ENCODE results near the gene PADI3.

PADI3 gene

DNA sequence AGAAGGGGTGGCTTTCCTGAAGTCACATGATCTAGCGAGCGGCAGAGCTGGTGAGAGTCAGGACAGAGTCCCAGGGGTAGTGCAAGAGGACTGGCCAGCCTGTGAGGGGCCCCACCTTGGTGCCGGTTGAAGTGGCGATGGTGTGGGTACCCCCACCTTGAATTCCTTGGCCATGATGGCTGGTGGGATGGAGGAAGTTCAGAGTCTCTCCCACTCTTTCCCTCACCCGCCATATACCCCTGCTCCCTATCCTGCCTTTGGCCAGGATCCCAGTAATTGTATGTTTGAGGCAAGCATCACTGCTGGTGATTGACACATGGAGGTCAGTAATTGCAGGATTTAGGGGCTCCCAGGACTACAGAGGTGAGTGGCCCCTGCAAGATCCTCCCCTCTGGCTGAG lies 11.8 kb downstream of the PADI3 start:
- Histone ChIP-seq H3K4me1 (ENCODE audit: low read depth, poor library complexity, severe bottlenecking) (no peaks in the 10 kb centered on the region), H3K79me2 (ENCODE audit: insufficient read depth, low read depth) (no peaks in the 10 kb centered on the region), H4K20me1 (ENCODE audit: insufficient read depth) (no peaks in the 10 kb centered on the region), H3K4me2 (no peak overlapping the region), H3K27ac (no peak overlapping the region), H3K27me3 (ENCODE audit: insufficient read depth, low read depth) (peaks cover 46% of the 10 kb centered on the region), H2AFZ (ENCODE audit: low read depth) (no peak overlapping the region), H3K36me3 (ENCODE audit: insufficient read depth) (no peaks in the 10 kb centered on the region), H3K9ac (no peak overlapping the region), H3K4me3 (IDR thresholded peaks at IDR 0.05; ENCODE audit: insufficient read depth, low read depth, low read length) (no peak overlapping the region)
- TF ChIP-seq, protein P1, sequence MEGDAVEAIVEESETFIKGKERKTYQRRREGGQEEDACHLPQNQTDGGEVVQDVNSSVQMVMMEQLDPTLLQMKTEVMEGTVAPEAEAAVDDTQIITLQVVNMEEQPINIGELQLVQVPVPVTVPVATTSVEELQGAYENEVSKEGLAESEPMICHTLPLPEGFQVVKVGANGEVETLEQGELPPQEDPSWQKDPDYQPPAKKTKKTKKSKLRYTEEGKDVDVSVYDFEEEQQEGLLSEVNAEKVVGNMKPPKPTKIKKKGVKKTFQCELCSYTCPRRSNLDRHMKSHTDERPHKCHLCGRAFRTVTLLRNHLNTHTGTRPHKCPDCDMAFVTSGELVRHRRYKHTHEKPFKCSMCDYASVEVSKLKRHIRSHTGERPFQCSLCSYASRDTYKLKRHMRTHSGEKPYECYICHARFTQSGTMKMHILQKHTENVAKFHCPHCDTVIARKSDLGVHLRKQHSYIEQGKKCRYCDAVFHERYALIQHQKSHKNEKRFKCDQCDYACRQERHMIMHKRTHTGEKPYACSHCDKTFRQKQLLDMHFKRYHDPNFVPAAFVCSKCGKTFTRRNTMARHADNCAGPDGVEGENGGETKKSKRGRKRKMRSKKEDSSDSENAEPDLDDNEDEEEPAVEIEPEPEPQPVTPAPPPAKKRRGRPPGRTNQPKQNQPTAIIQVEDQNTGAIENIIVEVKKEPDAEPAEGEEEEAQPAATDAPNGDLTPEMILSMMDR (conservative IDR thresholded peaks at IDR 0.05; ENCODE audit: low read depth, low read length): no peak

DNA sequence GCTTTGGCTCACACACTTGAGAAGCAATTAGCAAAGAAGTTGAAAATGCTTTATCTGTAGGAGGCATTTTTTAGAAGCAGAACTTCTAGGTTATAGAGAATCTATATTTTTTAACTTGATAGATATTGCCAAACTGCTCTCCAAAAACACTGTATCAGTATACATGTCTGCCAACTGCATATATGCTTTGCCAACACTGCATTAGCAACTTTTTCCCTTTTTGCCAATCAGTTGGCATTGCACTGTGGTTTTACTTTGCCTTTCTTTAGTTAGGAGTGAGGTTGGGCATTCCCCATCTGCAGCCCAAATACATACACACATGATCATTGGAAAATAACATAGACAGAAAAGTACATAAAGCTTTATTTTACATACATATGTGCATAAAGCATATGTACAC lies 15.0 kb downstream of the PADI3 start:
- Histone ChIP-seq H3K27me3 (ENCODE audit: insufficient read depth, low read depth) (peaks cover 29% of the 10 kb centered on the region; the same call in 1 of the 2 replicates), H3K4me3 (IDR thresholded peaks at IDR 0.05; ENCODE audit: insufficient read depth, low read depth, low read length) (no peak overlapping the region), H3K4me2 (no peak overlapping the region), H2AFZ (ENCODE audit: low read depth) (no peak overlapping the region), H3K79me2 (ENCODE audit: insufficient read depth, low read depth) (no peaks in the 10 kb centered on the region), H3K9ac (no peak overlapping the region), H4K20me1 (ENCODE audit: insufficient read depth) (no peaks in the 10 kb centered on the region), H3K27ac (no peak overlapping the region), H3K36me3 (ENCODE audit: insufficient read depth) (no peaks in the 10 kb centered on the region), H3K4me1 (ENCODE audit: low read depth, poor library complexity, severe bottlenecking) (no peaks in the 10 kb centered on the region)
- TF ChIP-seq, protein P1 (conservative IDR thresholded peaks at IDR 0.05; ENCODE audit: low read depth, low read length): no peak

DNA sequence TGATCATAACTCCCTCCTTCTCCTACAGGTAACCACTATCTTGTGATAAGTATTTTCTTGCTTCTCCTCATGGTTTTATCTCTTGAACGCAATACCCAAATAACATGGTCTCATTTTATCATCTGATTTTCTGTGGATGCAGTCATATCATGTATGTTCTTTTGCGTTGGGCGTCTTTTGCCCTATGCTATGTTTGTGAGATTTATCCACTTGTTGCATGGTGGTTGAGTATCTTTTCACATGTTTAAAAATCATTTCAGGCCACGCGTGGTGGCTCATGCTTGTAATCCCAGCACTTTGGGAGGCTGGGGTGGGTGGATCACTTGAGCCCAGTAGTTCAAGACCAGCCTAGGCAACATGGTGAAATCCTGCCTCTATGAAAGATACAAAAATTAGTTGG lies 15.6 kb downstream of the PADI3 start:
- Histone ChIP-seq H2AFZ (ENCODE audit: low read depth) (no peak overlapping the region), H3K4me2 (no peak overlapping the region), H4K20me1 (ENCODE audit: insufficient read depth) (no peaks in the 10 kb centered on the region), H3K4me3 (IDR thresholded peaks at IDR 0.05; ENCODE audit: insufficient read depth, low read depth, low read length) (no peak overlapping the region), H3K9ac (no peak overlapping the region), H3K79me2 (ENCODE audit: insufficient read depth, low read depth) (no peaks in the 10 kb centered on the region), H3K36me3 (ENCODE audit: insufficient read depth) (no peaks in the 10 kb centered on the region), H3K27me3 (ENCODE audit: insufficient read depth, low read depth) (peaks cover 29% of the 10 kb centered on the region; the same call in 1 of the 2 replicates), H3K4me1 (ENCODE audit: low read depth, poor library complexity, severe bottlenecking) (no peaks in the 10 kb centered on the region), H3K27ac (no peak overlapping the region)
- TF ChIP-seq, protein P1 (conservative IDR thresholded peaks at IDR 0.05; ENCODE audit: low read depth, low read length): no peak

DNA sequence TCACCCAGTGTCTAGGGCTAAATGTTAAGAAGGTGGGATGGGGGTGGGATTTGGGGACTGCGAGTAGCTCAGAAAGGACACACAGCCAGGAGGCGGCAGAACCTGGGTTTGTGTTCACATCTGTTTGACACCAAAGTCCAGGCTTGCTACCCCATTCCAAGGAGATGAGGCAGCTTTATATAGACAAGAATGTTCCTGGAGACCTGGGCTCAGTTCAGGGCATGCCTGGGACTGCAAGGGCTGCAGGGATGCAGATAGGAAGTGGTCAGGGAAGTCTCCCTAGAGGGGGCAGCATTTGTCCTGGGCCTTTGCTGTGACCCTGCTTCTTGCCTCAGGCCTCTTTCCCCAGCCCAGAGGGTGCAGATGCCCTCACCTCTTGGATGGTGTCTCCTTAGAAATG lies 16.3 kb downstream of the PADI3 start:
- TF ChIP-seq, protein P1 (conservative IDR thresholded peaks at IDR 0.05; ENCODE audit: low read depth, low read length): no peak
- H3K4me1 ChIP-seq (ENCODE audit: low read depth, poor library complexity, severe bottlenecking): no peaks in the 10 kb centered on the region
- H4K20me1 ChIP-seq (ENCODE audit: insufficient read depth): no peaks in the 10 kb centered on the region
- H3K79me2 ChIP-seq (ENCODE audit: insufficient read depth, low read depth): no peaks in the 10 kb centered on the region
- no peak overlapping the region for H3K4me3 ChIP-seq (IDR thresholded peaks at IDR 0.05; ENCODE audit: insufficient read depth, low read depth, low read length)
- peaks cover 27% of the 10 kb centered on the region; the same call in 1 of the 2 replicates for H3K27me3 ChIP-seq (ENCODE audit: insufficient read depth, low read depth)
- no peak overlapping the region for H3K4me2 ChIP-seq
- no peaks in the 10 kb centered on the region for H3K36me3 ChIP-seq (ENCODE audit: insufficient read depth)
- no peak overlapping the region for H3K9ac ChIP-seq
- no peak overlapping the region for H3K27ac ChIP-seq
- H2AFZ ChIP-seq (ENCODE audit: low read depth): no peak overlapping the region
